ENCODE measurements around the gene FKBP11. TPM values are rescaled to one million over a fixed set of nuclear protein-coding genes. Genes with fewer than 3 reads are reported as not detected.

The FKBP11 gene
- total RNA-seq, 1 donor from 2014 or later, result 12.3 TPM

DNA sequence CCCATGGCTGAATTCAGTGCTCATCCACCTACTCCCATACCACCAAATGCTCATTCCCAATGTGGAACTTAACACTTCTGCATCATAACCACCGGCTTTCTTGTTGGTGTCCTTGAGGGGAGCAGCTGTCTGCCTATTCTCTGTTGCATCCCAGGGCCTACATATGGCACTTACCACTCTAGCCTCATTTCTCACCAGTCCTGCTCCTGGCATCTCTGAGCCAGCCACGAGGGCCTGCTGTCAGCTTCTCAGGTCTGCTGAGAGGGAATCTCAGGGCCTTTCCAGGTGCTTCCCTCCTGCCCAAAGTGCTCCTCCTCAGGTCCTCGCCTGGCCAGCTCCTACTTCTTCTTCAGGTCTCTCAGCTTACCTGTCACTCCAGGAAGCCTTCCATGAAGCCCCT is 35.6 kb downstream of the FKBP11 start:
- no peak for DNase-seq
- Mint-ChIP-seq H3K27me3 (ENCODE audit: unreplicated experiment) (peaks cover 9% of the 10 kb centered on the region), H3K9me3 (ENCODE audit: unreplicated experiment) (peaks cover 4% of the 10 kb centered on the region), H3K27ac (ENCODE audit: unreplicated experiment) (no peak overlapping the region), H3K36me3 (ENCODE audit: unreplicated experiment) (no peaks in the 10 kb centered on the region), H3K4me3 (ENCODE audit: unreplicated experiment) (no peak overlapping the region), H3K4me1 (ENCODE audit: low read depth, unreplicated experiment) (peaks cover 4% of the 10 kb centered on the region)
- TF ChIP-seq CTCF (IDR thresholded peaks at IDR 0.05; ENCODE audit: partially characterized antibody, unreplicated experiment), result no peak

GRCh38 chr12:48883305-48884161 is 41.8 kb downstream of the FKBP11 start:
- DNase-seq, result no peak
- TF ChIP-seq CTCF (IDR thresholded peaks at IDR 0.05; ENCODE audit: partially characterized antibody, unreplicated experiment), result no peak
- H3K27me3 Mint-ChIP-seq (ENCODE audit: unreplicated experiment), result peaks cover 2% of the 10 kb centered on the region
- H3K36me3 Mint-ChIP-seq (ENCODE audit: unreplicated experiment), result no peaks in the 10 kb centered on the region
- H3K9me3 Mint-ChIP-seq (ENCODE audit: unreplicated experiment), result peaks cover 2% of the 10 kb centered on the region
- peak overlapping the region; percentile 17 for H3K27ac Mint-ChIP-seq (ENCODE audit: unreplicated experiment)
- H3K4me1 Mint-ChIP-seq (ENCODE audit: low read depth, unreplicated experiment), result peaks cover 16% of the 10 kb centered on the region
- H3K4me3 Mint-ChIP-seq (ENCODE audit: unreplicated experiment), result peak overlapping the region; percentile 43

- DNase-seq, result no peak
- peaks cover 2% of the 10 kb centered on the region for H3K27me3 Mint-ChIP-seq (ENCODE audit: unreplicated experiment)
- peak overlapping the region; percentile 43 for H3K4me3 Mint-ChIP-seq (ENCODE audit: unreplicated experiment)
- peaks cover 16% of the 10 kb centered on the region for H3K4me1 Mint-ChIP-seq (ENCODE audit: low read depth, unreplicated experiment)
- H3K36me3 Mint-ChIP-seq (ENCODE audit: unreplicated experiment), result no peaks in the 10 kb centered on the region
- H3K9me3 Mint-ChIP-seq (ENCODE audit: unreplicated experiment), result peaks cover 2% of the 10 kb centered on the region
- no peak overlapping the region for H3K27ac Mint-ChIP-seq (ENCODE audit: unreplicated experiment)
- TF ChIP-seq CTCF (IDR thresholded peaks at IDR 0.05; ENCODE audit: partially characterized antibody, unreplicated experiment), result no peak
These were observed 42.4 kb downstream of the FKBP11 start for GRCh38 chr12:48882972-48883304.

DNA sequence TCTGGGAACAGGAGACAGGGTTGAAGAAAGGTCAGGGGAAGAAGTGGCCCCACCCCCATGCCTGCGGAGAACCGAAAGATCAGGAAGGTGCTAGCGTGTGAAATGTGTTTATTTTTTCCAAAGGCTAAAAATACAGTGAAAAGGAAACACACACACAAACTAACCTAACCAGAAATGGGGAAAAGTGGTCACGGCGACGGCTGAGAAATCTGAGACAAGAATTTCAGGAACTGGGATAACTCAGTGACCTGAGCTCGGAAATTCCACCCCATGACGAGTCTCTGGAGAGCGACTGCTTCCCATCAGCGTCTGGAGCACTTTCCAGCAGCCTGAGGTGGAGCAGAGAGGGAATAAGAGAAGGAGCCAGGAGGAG is 43.0 kb downstream of the FKBP11 start:
- Mint-ChIP-seq H3K27me3 (ENCODE audit: unreplicated experiment) (peaks cover 2% of the 10 kb centered on the region), H3K9me3 (ENCODE audit: unreplicated experiment) (peaks cover 2% of the 10 kb centered on the region), H3K36me3 (ENCODE audit: unreplicated experiment) (no peaks in the 10 kb centered on the region), H3K4me1 (ENCODE audit: low read depth, unreplicated experiment) (peaks cover 16% of the 10 kb centered on the region), H3K27ac (ENCODE audit: unreplicated experiment) (peak overlapping the region; percentile 29), H3K4me3 (ENCODE audit: unreplicated experiment) (no peak overlapping the region)
- no peak for DNase-seq
- no peak for TF ChIP-seq CTCF (IDR thresholded peaks at IDR 0.05; ENCODE audit: partially characterized antibody, unreplicated experiment)

- TF ChIP-seq CTCF (IDR thresholded peaks at IDR 0.05; ENCODE audit: partially characterized antibody, unreplicated experiment), result no peak
- peaks cover 2% of the 10 kb centered on the region for H3K9me3 Mint-ChIP-seq (ENCODE audit: unreplicated experiment)
- peaks cover 2% of the 10 kb centered on the region for H3K27me3 Mint-ChIP-seq (ENCODE audit: unreplicated experiment)
- H3K27ac Mint-ChIP-seq (ENCODE audit: unreplicated experiment), result no peak overlapping the region
- peaks cover 16% of the 10 kb centered on the region for H3K4me1 Mint-ChIP-seq (ENCODE audit: low read depth, unreplicated experiment)
- H3K36me3 Mint-ChIP-seq (ENCODE audit: unreplicated experiment), result no peaks in the 10 kb centered on the region
- no peak for DNase-seq
- no peak overlapping the region for H3K4me3 Mint-ChIP-seq (ENCODE audit: unreplicated experiment)
These were observed 43.5 kb downstream of the FKBP11 start for GRCh38 chr12:48881686-48882314.
